GM15510 (cell line): ENCODE data around the gene UPK3BL1.
"Not testable (repeated sequence)": the region's sequence is repeated elsewhere in the genome, so short reads cannot be mapped to it uniquely, and the experiment has no call there.

ENCODE experiments used
- POLR2A ChIP-seq: IDR thresholded peaks from 3 replicates; pipeline ENCODE4 v1.6.1; 2011; ENCODE audit warnings: borderline replicate concordance; ENCODE audit not compliant: insufficient read length; ENCODE audit errors: extremely low read depth

The UPK3BL1 gene

DNA sequence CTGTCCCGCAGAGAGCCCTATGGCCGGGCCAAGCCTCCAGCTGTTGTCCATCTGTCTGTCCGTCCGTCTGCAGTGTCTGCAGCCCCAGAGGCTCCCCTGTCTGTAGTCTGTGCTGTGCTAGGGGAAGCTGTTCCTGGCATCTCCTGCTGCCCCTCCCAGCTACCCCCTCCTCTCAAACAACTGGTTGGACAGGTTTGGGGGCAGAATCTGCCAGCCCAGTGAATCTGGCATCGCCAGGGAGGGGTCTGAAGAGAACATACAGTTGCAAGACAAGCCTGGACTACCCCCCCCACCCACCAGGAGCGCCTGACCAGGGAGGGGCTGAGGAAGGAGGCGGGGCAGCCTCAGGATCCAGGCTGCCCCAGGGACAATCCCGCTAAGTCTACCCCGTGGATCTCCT lies at the start of gene UPK3BL1:
UPK3BL1 (minus strand) TSS at position 101 of the 400 bp plus-strand sequence; CDS start at position 51, 50 bp downstream.
- TF ChIP-seq POLR2A, result not testable (repeated sequence)

GRCh38 chr7:102671166-102671955 lies 28.8 kb upstream of the UPK3BL1 start, which contains the start of gene POLR2J2:
Gene POLR2J2 (minus strand): TSS chr7:102671663. CDS start chr7:102671601, 62 bp downstream.
- TF ChIP-seq POLR2A, result not testable (repeated sequence)

DNA sequence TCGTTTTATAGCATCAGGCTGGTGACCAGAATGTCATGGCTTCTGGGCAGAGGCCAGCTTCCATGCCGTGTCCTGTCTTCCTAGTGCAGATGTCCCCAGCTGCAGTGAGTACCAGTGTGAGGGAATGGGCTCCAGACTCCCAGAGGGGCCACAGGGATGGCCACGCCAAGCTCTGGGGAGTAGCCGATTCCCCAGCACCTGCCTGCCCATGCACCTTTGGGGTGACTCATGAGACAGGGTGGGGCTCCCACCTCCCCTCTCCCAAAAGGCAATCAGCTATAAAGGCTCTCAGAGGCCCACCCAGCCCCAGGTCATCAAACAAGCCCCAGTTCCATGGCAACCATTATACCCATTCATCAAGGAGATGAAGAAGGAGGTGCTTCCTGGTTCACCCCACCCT lies 7.3 kb upstream of the UPK3BL1 start, which contains the start of gene SPDYE2B:
SPDYE2B (plus strand) TSS at position 396 of the 400 bp plus-strand sequence. CDS start 2,030 bp downstream, outside the sequence.
- not testable (repeated sequence) for TF ChIP-seq POLR2A

GRCh38 chr7:102616507-102617125 lies 26.0 kb downstream of the UPK3BL1 start, which contains the start of gene RASA4:
Gene RASA4 (minus strand): TSS chr7:102616756. CDS start chr7:102616689, 67 bp downstream.
- TF ChIP-seq POLR2A, result not testable (repeated sequence)
